Measurements from ENCODE around the gene MXD3.

Gene MXD3

GRCh38 chr5:177276886-177277285, 34.8 kb downstream of the MXD3 start:
- no peak for TF ChIP-seq CTCF (IDR thresholded peaks at IDR 0.05)

- TF ChIP-seq CTCF (IDR thresholded peaks at IDR 0.05) = no peak
Measured at GRCh38 chr5:177275883-177276282, 35.8 kb downstream of the MXD3 start.

GRCh38 chr5:177271113-177271512, 40.6 kb downstream of the MXD3 start:
- TF ChIP-seq CTCF (IDR thresholded peaks at IDR 0.05) = no peak

- TF ChIP-seq CTCF (IDR thresholded peaks at IDR 0.05) = no peak
Measured at GRCh38 chr5:177270653-177271052, 41.0 kb downstream of the MXD3 start.

GRCh38 chr5:177269976-177270375, 41.7 kb downstream of the MXD3 start:
- TF ChIP-seq CTCF (IDR thresholded peaks at IDR 0.05) = no peak

- TF ChIP-seq CTCF (IDR thresholded peaks at IDR 0.05) = no peak
Measured at GRCh38 chr5:177269232-177269895, 42.3 kb downstream of the MXD3 start.

GRCh38 chr5:177265395-177265794, 46.3 kb downstream of the MXD3 start:
- TF ChIP-seq CTCF (IDR thresholded peaks at IDR 0.05) = no peak

- no peak for TF ChIP-seq CTCF (IDR thresholded peaks at IDR 0.05)
Measured at GRCh38 chr5:177264178-177264577, 47.5 kb downstream of the MXD3 start.
